K562 (cell line): Measurements from ENCODE around the gene RSPH3. TPM values are rescaled to one million over a fixed set of nuclear protein-coding genes. Genes with fewer than 3 reads are reported as not detected.
A peak's percentile ranks its signal among the peaks of the same experiment; 100 is the strongest.

Experiments used
- ATF7 ChIP-seq: fragments of 450-650 bp; IDR thresholded peaks from 2 replicates; pipeline ENCODE4 v1.7.1; 2014; ENCODE audit warnings: mild to moderate bottlenecking, moderate library complexity
- ETS2 ChIP-seq: IDR thresholded peaks from 2 replicates; pipeline ENCODE4 v1.6.1; 2016; ENCODE audit warnings: borderline replicate concordance, missing genetic modification characterization, mild to moderate bottlenecking, moderate library complexity, missing compliant biosample characterization; ENCODE audit not compliant: poor library complexity, severe bottlenecking
- FOXA1 ChIP-seq: fragments of 450-650 bp; IDR thresholded peaks from 2 replicates; pipeline ENCODE4 v1.6.1; 2016; ENCODE audit warnings: mild to moderate bottlenecking, borderline replicate concordance
- FUS ChIP-seq: fragments of 200-400 bp; formaldehyde crosslinking; optimal IDR thresholded peaks from 2 replicates; pipeline ENCODE3; 2017; ENCODE audit warnings: low read depth, low read length
- HMG20B ChIP-seq: fragments of 250-450 bp; sonication (Bioruptor Pico); IDR thresholded peaks from 2 replicates; pipeline ENCODE4 v1.5.0; 2021; ENCODE audit warnings: mild to moderate bottlenecking
- KLF13 ChIP-seq: fragments of 450-650 bp; IDR thresholded peaks from 2 replicates; pipeline ENCODE4 v1.6.1; 2016; ENCODE audit warnings: missing genetic modification characterization, low read depth, mild to moderate bottlenecking, missing compliant biosample characterization, moderate library complexity, borderline replicate concordance
- NELFE ChIP-seq: IDR thresholded peaks from 2 replicates; pipeline ENCODE4 v1.6.1; 2011; ENCODE audit warnings: mild to moderate bottlenecking; ENCODE audit not compliant: insufficient read depth, insufficient read length
- NR3C1 ChIP-seq: sonication (generic); formaldehyde crosslinking; IDR thresholded peaks from 2 replicates; pipeline ENCODE4 v1.8.1; 2022; ENCODE audit warnings: missing genetic modification reagents
- PTTG1 ChIP-seq: fragments of 450-650 bp; IDR thresholded peaks from 2 replicates; pipeline ENCODE4 v1.6.1; 2016; ENCODE audit warnings: low read depth, mild to moderate bottlenecking, missing genetic modification characterization, missing compliant biosample characterization
- ZBTB1 ChIP-seq: sonication (generic); formaldehyde crosslinking; IDR thresholded peaks from 2 replicates; pipeline ENCODE4 v1.8.1; 2023; ENCODE audit warnings: missing genetic modification reagents, low read depth, mild to moderate bottlenecking, borderline replicate concordance
- ZC3H8 ChIP-seq: fragments of 450-650 bp; IDR thresholded peaks from 2 replicates; pipeline ENCODE4 v1.6.1; 2017
- ZFP1 ChIP-seq: fragments of 450-650 bp; formaldehyde crosslinking; IDR thresholded peaks from 2 replicates; pipeline ENCODE4 v1.4.0; 2020; ENCODE audit warnings: mild to moderate bottlenecking, mixed read lengths
- ZKSCAN8 ChIP-seq: fragments of 200-800 bp; sonication (Bioruptor generic); IDR thresholded peaks from 2 replicates; pipeline ENCODE4 v1.6.1; 2016; ENCODE audit warnings: missing genetic modification characterization, missing compliant biosample characterization
- ZNF23 ChIP-seq: fragments of 250-450 bp; sonication (Bioruptor Pico); IDR thresholded peaks from 2 replicates; pipeline ENCODE4 v1.4.0; 2020; ENCODE audit warnings: mild to moderate bottlenecking
- ZNF253 ChIP-seq: fragments of 250-450 bp; sonication (Bioruptor Pico); conservative IDR thresholded peaks from 2 replicates; pipeline ENCODE4 v1.6.1; 2021; ENCODE audit warnings: mild to moderate bottlenecking
- ZNF551 ChIP-seq: fragments of 250-450 bp; sonication (Bioruptor Pico); IDR thresholded peaks from 2 replicates; pipeline ENCODE4 v1.5.0; 2021; ENCODE audit warnings: mild to moderate bottlenecking, moderate library complexity
- ZNF583 ChIP-seq: fragments of 250-450 bp; sonication (Bioruptor Pico); IDR thresholded peaks from 2 replicates; pipeline ENCODE4 v1.4.0; 2020
- polyA plus RNA-seq, 8 experiments: library from polyadenylated mRNA; depleted of rRNA in 4 of 8; stranded (reverse) in 5 of 8; unstranded in 3 of 8; fragments of >200 nt; fragmentation: Nextera tagmentation in 2 of 8; fragmentation: Illumina TruSeq in 1 of 8; extraction: Ambion mirVana in 2 of 8; extraction: Trizol in 1 of 8; gene quantifications; 2 replicates each; pipeline versions ENCODE4 v1.2.1 to v1.2.3, GENCODE V29; 2011 to 2014; ENCODE audit warnings: inconsistent platforms in 1 of 8, missing spikeins in 1 of 8
- total RNA-seq, 7 experiments: library from RNA; depleted of rRNA in 6 of 7; stranded (reverse); fragments of >200 nt in 6 of 7; fragmentation: Illumina TruSeq in 2 of 7; extraction: Trizol in 2 of 7; gene quantifications; 2 replicates each; pipeline versions ENCODE4 v1.2.1 to v1.2.3, GENCODE V29; 2011 to 2021; ENCODE audit warnings: low replicate concordance in 1 of 7
- TF ChIP-seq, protein P1 (sequence below): fragments of 250-450 bp; sonication (Bioruptor Pico); IDR thresholded peaks from 2 replicates; pipeline ENCODE4 v1.5.0; 2021
- TF ChIP-seq, protein P2 (sequence below): sonication (generic); formaldehyde crosslinking; IDR thresholded peaks from 2 replicates; pipeline ENCODE4 v1.8.0; 2023; ENCODE audit warnings: mild to moderate bottlenecking, missing genetic modification reagents
- TF ChIP-seq, protein P3 (sequence below): fragments of 450-650 bp; conservative IDR thresholded peaks from 2 replicates; pipeline ENCODE4 v1.6.1; 2016; ENCODE audit warnings: missing genetic modification characterization, low read depth, mild to moderate bottlenecking, control low read depth, missing compliant biosample characterization
- TF ChIP-seq, protein P4 (sequence below): fragments of 450-650 bp; formaldehyde crosslinking; IDR thresholded peaks from 2 replicates; pipeline ENCODE4 v1.4.0; 2022; ENCODE audit warnings: missing genetic modification characterization
- TF ChIP-seq, protein P5 (sequence below), 3 experiments: fragments of 200-800 bp in 1 of 3; sonication (Bioruptor generic) in 1 of 3; sonication (generic) in 1 of 3; formaldehyde crosslinking in 1 of 3; IDR thresholded peaks; 2 replicates each; pipeline versions ENCODE4 v1.6.1 to v1.8.0; 2016 to 2022; ENCODE audit warnings: mild to moderate bottlenecking in 2 of 3, missing compliant biosample characterization in 2 of 3, missing genetic modification characterization in 2 of 3, missing genetic modification reagents in 1 of 3

RSPH3 gene
- total and polyA plus RNA-seq, 9 of the 15 experiments (the other 6 are each of a cell fraction or from before 2014, with no cell fraction given) = 0.52 to 2.9 (median 1.5) TPM

DNA sequence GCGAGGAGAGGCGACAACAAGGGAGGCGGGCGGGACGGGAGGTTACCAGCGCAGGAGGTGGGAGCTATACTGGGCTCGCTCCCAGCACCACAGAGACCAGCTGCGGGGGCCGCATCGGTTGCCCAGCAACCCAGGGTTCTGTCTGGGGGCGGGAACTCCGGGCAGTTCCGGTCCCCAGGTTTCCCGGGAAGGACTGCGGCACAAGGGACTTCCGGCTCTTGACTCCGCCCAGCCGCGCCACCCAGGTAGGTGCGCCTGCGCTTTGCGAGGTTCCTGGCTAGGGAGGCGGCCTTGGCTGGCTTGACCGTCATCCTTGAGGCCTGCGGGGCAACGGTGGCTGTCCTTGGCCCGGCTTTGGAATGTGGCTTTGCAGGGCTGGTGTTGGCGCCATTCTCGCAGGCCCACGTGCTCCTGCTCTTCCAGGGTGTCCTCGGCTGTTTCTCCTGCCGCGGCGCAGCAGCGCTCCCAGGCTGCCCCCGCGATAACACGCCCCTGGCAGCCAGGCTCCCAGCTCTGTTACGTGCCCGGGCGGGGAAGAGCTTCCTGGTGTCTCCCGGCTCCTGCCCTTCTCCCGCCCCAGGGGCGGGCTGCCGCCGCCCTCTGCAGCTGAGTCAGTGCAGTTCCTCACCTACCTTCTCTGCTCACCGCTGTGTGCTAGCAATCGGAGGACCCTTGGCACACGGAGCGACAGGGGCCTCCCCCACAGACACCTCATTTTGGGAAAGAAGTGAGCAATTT is at the start of gene RSPH3 (continued):
- no peak for TF ChIP-seq FUS
- TF ChIP-seq, protein P1, sequence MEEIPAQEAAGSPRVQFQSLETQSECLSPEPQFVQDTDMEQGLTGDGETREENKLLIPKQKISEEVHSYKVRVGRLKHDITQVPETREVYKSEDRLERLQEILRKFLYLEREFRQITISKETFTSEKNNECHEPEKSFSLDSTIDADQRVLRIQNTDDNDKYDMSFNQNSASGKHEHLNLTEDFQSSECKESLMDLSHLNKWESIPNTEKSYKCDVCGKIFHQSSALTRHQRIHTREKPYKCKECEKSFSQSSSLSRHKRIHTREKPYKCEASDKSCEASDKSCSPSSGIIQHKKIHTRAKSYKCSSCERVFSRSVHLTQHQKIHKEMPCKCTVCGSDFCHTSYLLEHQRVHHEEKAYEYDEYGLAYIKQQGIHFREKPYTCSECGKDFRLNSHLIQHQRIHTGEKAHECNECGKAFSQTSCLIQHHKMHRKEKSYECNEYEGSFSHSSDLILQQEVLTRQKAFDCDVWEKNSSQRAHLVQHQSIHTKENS (CRISPR knock-in tag) = no peak
- TF ChIP-seq NELFE = no peak
- TF ChIP-seq ZNF23 (CRISPR knock-in tag) = no peak
- TF ChIP-seq FOXA1 = no peak
- no peak for TF ChIP-seq ZC3H8
- TF ChIP-seq ZNF253 (CRISPR knock-in tag) = no peak
- no peak for TF ChIP-seq ZKSCAN8 (CRISPR knock-in tag)
- no peak for TF ChIP-seq ETS2 (tag)
- TF ChIP-seq ZNF551 (CRISPR knock-in tag) = no peak
- no peak; the same call in none of the 2 replicates for TF ChIP-seq ZBTB1 (CRISPR knock-in tag)
- TF ChIP-seq, protein P2, sequence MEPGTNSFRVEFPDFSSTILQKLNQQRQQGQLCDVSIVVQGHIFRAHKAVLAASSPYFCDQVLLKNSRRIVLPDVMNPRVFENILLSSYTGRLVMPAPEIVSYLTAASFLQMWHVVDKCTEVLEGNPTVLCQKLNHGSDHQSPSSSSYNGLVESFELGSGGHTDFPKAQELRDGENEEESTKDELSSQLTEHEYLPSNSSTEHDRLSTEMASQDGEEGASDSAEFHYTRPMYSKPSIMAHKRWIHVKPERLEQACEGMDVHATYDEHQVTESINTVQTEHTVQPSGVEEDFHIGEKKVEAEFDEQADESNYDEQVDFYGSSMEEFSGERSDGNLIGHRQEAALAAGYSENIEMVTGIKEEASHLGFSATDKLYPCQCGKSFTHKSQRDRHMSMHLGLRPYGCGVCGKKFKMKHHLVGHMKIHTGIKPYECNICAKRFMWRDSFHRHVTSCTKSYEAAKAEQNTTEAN (CRISPR knock-in tag) = no peak
- TF ChIP-seq PTTG1 (tag) = no peak
- 0 out of 2 replicates have a peak, but pooled peaks have one; percentile 64 for TF ChIP-seq ZNF583 (CRISPR knock-in tag)
- no peak for TF ChIP-seq HMG20B (CRISPR knock-in tag)
- peak; percentile 41; the same call in 1 of the 2 replicates for TF ChIP-seq KLF13 (tag)
- TF ChIP-seq, protein P3, sequence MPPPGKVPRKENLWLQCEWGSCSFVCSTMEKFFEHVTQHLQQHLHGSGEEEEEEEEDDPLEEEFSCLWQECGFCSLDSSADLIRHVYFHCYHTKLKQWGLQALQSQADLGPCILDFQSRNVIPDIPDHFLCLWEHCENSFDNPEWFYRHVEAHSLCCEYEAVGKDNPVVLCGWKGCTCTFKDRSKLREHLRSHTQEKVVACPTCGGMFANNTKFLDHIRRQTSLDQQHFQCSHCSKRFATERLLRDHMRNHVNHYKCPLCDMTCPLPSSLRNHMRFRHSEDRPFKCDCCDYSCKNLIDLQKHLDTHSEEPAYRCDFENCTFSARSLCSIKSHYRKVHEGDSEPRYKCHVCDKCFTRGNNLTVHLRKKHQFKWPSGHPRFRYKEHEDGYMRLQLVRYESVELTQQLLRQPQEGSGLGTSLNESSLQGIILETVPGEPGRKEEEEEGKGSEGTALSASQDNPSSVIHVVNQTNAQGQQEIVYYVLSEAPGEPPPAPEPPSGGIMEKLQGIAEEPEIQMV (tag) = no peak
- TF ChIP-seq, protein P4, sequence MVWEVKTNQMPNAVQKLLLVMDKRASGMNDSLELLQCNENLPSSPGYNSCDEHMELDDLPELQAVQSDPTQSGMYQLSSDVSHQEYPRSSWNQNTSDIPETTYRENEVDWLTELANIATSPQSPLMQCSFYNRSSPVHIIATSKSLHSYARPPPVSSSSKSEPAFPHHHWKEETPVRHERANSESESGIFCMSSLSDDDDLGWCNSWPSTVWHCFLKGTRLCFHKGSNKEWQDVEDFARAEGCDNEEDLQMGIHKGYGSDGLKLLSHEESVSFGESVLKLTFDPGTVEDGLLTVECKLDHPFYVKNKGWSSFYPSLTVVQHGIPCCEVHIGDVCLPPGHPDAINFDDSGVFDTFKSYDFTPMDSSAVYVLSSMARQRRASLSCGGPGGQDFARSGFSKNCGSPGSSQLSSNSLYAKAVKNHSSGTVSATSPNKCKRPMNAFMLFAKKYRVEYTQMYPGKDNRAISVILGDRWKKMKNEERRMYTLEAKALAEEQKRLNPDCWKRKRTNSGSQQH = 0 out of 2 replicates have a peak, but pooled peaks have one; percentile 60
- TF ChIP-seq, protein P5, sequence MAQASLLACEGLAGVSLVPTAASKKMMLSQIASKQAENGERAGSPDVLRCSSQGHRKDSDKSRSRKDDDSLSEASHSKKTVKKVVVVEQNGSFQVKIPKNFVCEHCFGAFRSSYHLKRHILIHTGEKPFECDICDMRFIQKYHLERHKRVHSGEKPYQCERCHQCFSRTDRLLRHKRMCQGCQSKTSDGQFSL (CRISPR knock-in tag; IDR thresholded peaks at IDR 0.05) = no peak
- TF ChIP-seq, protein P5 (tag; IDR thresholded peaks at IDR 0.05) = no peak; a peak in 1 of 4 replicates
- peak; percentile 88 for TF ChIP-seq ATF7
- no peak for TF ChIP-seq NR3C1 (CRISPR knock-in tag)
- no peak for TF ChIP-seq ZFP1 (CRISPR knock-in tag)
